IMR-90 (cell line): ENCODE data around the gene CHPF. TPM values are rescaled to one million over a fixed set of nuclear protein-coding genes. Genes with fewer than 3 reads are reported as not detected.

ENCODE experiments used
- ATAC-seq: fragments of 200-7000 bp; cut with Tn5 transposase; 2 replicates; pipeline ENCODE4 v1.9.1; 2020; ENCODE audit warnings: low read depth, mild to moderate bottlenecking, moderate library complexity
- BruUV-seq: library from RNA; stranded (reverse); fragments of 400-500 nt; replicated peaks from 2 replicates; lab custom pipeline; 2021; lab: Mats Ljungman, UMichigan
- CTCF ChIA-PET: fragments of 300-600 bp; formaldehyde crosslinking; extraction: SDS; loops from one replicate; lab custom pipeline; 2021; ENCODE audit warnings: antibody characterized with exemption; lab: Yijun Ruan, JAX
- POLR2A ChIA-PET: fragments of 300-600 bp; sonication (Branson Sonifier 250); formaldehyde crosslinking; loops from one replicate; lab custom pipeline; 2022; ENCODE audit warnings: antibody characterized with exemption; ENCODE audit not compliant: unreplicated experiment; lab: Charles Lee
- DNase-seq: peaks from one replicate; pipeline ENCODE4 v3.0.0; 2013
- H2AFZ ChIP-seq: replicated peaks from 2 replicates; pipeline ENCODE3; 2013; ENCODE audit warnings: low read length, mild to moderate bottlenecking; ENCODE audit not compliant: poor library complexity
- H2AK5ac ChIP-seq: 2 replicates; pipeline ENCODE4 v1.6.1; 2013; ENCODE audit warnings: low read depth, low read length, inconsistent platforms
- H2AK9ac ChIP-seq: replicated peaks from 2 replicates; pipeline ENCODE3; 2013; ENCODE audit warnings: mild to moderate bottlenecking, low read depth, low read length, moderate library complexity; ENCODE audit not compliant: poor library complexity
- H2BK120ac ChIP-seq: 2 replicates; pipeline ENCODE4 v1.6.1; 2013; ENCODE audit warnings: low read depth, low read length, inconsistent platforms
- H2BK15ac ChIP-seq: 3 replicates; pipeline ENCODE4 v1.6.1; 2013; ENCODE audit warnings: low read depth, low read length, inconsistent platforms
- H2BK20ac ChIP-seq: 2 replicates; pipeline ENCODE4 v1.6.1; 2013; ENCODE audit warnings: low read depth, mild to moderate bottlenecking, inconsistent platforms, low read length, moderate library complexity
- H2BK5ac ChIP-seq: 2 replicates; pipeline ENCODE4 v1.6.1; 2013; ENCODE audit warnings: mild to moderate bottlenecking, low read depth, low read length, inconsistent platforms; ENCODE audit not compliant: poor library complexity, severe bottlenecking
- H3K14ac ChIP-seq: replicated peaks from 2 replicates; pipeline ENCODE4 v1.6.1; 2013; ENCODE audit warnings: low read depth, low read length, inconsistent platforms
- H3K18ac ChIP-seq: 2 replicates; pipeline ENCODE4 v1.6.1; 2013; ENCODE audit warnings: low read depth, low read length, control low read depth
- H3K23ac ChIP-seq: 2 replicates; pipeline ENCODE4 v1.6.1; 2013; ENCODE audit warnings: low read depth, low read length, inconsistent platforms
- H3K27ac ChIP-seq: 2 replicates; pipeline ENCODE4 v1.5.1; 2013; ENCODE audit warnings: mild to moderate bottlenecking, control low read depth, low read length; ENCODE audit not compliant: insufficient read depth
- H3K27me3 ChIP-seq: 2 replicates; pipeline ENCODE4 v1.6.1; 2013; ENCODE audit warnings: low read length; ENCODE audit not compliant: control insufficient read depth, insufficient read depth
- H3K36me3 ChIP-seq: 2 replicates; pipeline ENCODE4 v1.6.1; 2013; ENCODE audit warnings: low read length, mixed read lengths; ENCODE audit not compliant: control insufficient read depth, insufficient read depth
- H3K4ac ChIP-seq: 2 replicates; pipeline ENCODE4 v1.6.1; 2013; ENCODE audit warnings: low read depth, low read length, inconsistent platforms
- H3K4me1 ChIP-seq: 2 replicates; pipeline ENCODE4 v1.6.1; 2013; ENCODE audit warnings: low read length, mixed read lengths; ENCODE audit not compliant: control insufficient read depth, insufficient read depth
- H3K4me2 ChIP-seq: 2 replicates; pipeline ENCODE4 v1.6.1; 2013; ENCODE audit warnings: low read depth, mild to moderate bottlenecking, control low read depth, low read length, moderate library complexity
- H3K4me3 ChIP-seq: 2 replicates; pipeline ENCODE4 v1.5.1; 2013; ENCODE audit warnings: low read depth, mild to moderate bottlenecking, control low read depth, low read length, moderate library complexity; ENCODE audit not compliant: insufficient read depth
- H3K56ac ChIP-seq: 2 replicates; pipeline ENCODE4 v1.6.1; 2013; ENCODE audit warnings: low read length, inconsistent platforms; ENCODE audit not compliant: insufficient read depth; ENCODE audit errors: extremely low read depth
- H3K79me1 ChIP-seq, 2 experiments: 2 replicates each; pipeline ENCODE4 v1.6.1; 2013; ENCODE audit warnings: low read length in 2 of 2, inconsistent platforms in 1 of 2, low read depth in 1 of 2
- H3K9ac ChIP-seq: 2 replicates; pipeline ENCODE4 v1.6.1; 2013; ENCODE audit warnings: low read depth, low read length, control low read depth
- H3K9me1 ChIP-seq: 2 replicates; pipeline ENCODE4 v1.6.1; 2013; ENCODE audit warnings: low read length, inconsistent platforms; ENCODE audit not compliant: insufficient read depth
- H3K9me3 ChIP-seq: 2 replicates; pipeline ENCODE4 v1.6.1; 2013; ENCODE audit warnings: low read length; ENCODE audit not compliant: control insufficient read depth, insufficient read depth
- H4K20me1 ChIP-seq: 2 replicates; pipeline ENCODE4 v1.6.1; 2013; ENCODE audit warnings: low read length, inconsistent platforms; ENCODE audit not compliant: insufficient read depth
- H4K5ac ChIP-seq: 2 replicates; pipeline ENCODE4 v1.6.1; 2013; ENCODE audit warnings: mild to moderate bottlenecking, low read depth, low read length, control low read depth
- H4K8ac ChIP-seq, 2 experiments: 2 replicates each; pipeline ENCODE4 v1.6.1; 2013; ENCODE audit warnings: low read depth in 2 of 2, low read length in 2 of 2, control low read depth in 1 of 2, inconsistent platforms in 1 of 2
- H4K91ac ChIP-seq: 2 replicates; pipeline ENCODE4 v1.6.1; 2013; ENCODE audit warnings: low read depth, low read length, inconsistent platforms; ENCODE audit not compliant: insufficient read depth
- BHLHE40 ChIP-seq: fragments of 150-350 bp; IDR thresholded peaks from 2 replicates; pipeline ENCODE4 v1.6.1; 2016; ENCODE audit warnings: mild to moderate bottlenecking, low read depth, low read length
- CTCF ChIP-seq: conservative IDR thresholded peaks from 2 replicates; pipeline ENCODE4 v1.5.1; 2012; ENCODE audit warnings: mild to moderate bottlenecking, low read depth, low read length, improper control_type of control experiment
- FOS ChIP-seq: fragments of 150-350 bp; IDR thresholded peaks from 2 replicates; pipeline ENCODE4 v1.6.1; 2016; ENCODE audit warnings: low read depth, low read length
- MAZ ChIP-seq: IDR thresholded peaks from 2 replicates; pipeline ENCODE4 v1.6.1; 2012; ENCODE audit warnings: low read depth, mild to moderate bottlenecking, low read length, improper control_type of control experiment, moderate library complexity, borderline replicate concordance
- MXI1 ChIP-seq: IDR thresholded peaks from 2 replicates; pipeline ENCODE4 v1.6.1; 2012; ENCODE audit warnings: low read depth, mild to moderate bottlenecking, low read length, moderate library complexity, borderline replicate concordance
- NFE2L2 ChIP-seq: fragments of 150-350 bp; IDR thresholded peaks from 2 replicates; pipeline ENCODE4 v1.6.1; 2016; ENCODE audit warnings: low read depth, mild to moderate bottlenecking, low read length
- POLR2A ChIP-seq: IDR thresholded peaks from 2 replicates; pipeline ENCODE4 v1.6.1; 2012; ENCODE audit warnings: mild to moderate bottlenecking, low read depth, low read length
- RAD21 ChIP-seq: IDR thresholded peaks from 2 replicates; pipeline ENCODE4 v1.6.1; 2012; ENCODE audit warnings: low read length, improper control_type of control experiment
- RCOR1 ChIP-seq: IDR thresholded peaks from 2 replicates; pipeline ENCODE4 v1.6.1; 2012; ENCODE audit warnings: mild to moderate bottlenecking, low read length, improper control_type of control experiment; ENCODE audit not compliant: insufficient replicate concordance
- SMC3 ChIP-seq: fragments of 150-350 bp; IDR thresholded peaks from 2 replicates; pipeline ENCODE4 v1.6.1; 2016; ENCODE audit warnings: low read depth, mild to moderate bottlenecking, antibody characterized with exemption, low read length, moderate library complexity
- WGBS, 2 experiments: methylation state at CpG; one replicate each; pipeline versions ENCODE4 v1.1.5 to v1.1.7; 2013; ENCODE audit warnings: missing lambda C conversion rate in 2 of 2; ENCODE audit not compliant: insufficient read length in 1 of 2; ENCODE audit errors: extremely low coverage in 2 of 2; 5-methylcytosine and 5-hydroxymethylcytosine counted together
- dilution Hi-C: fragments of 300-500 bp; cut with HindIII; formaldehyde crosslinking; loops from one replicate; pipeline ENCODE4 v1.14.3; 2018; ENCODE audit warnings: low sequenced_read_pairs; ENCODE audit not compliant: unreplicated experiment
- in situ Hi-C: fragments of 300-500 bp; cut with MboI; formaldehyde crosslinking; loops from 3 replicates; pipeline ENCODE4 v1.14.3; 2019; ENCODE audit warnings: low sequenced_read_pairs, inconsistent platforms, mixed read lengths
- intact Hi-C: fragments of 100-400 bp; cut with micrococcal nuclease; formaldehyde crosslinking; loops from 2 replicates; pipeline ENCODE4 v1.10.0; 2022
- polyA plus RNA-seq, 3 experiments: library from polyadenylated mRNA; depleted of rRNA; stranded (reverse); fragments of >200 nt; gene quantifications; 2 replicates each; pipeline ENCODE4 v1.2.3, GENCODE V29; 2012; ENCODE audit warnings: low replicate concordance in 1 of 3
- total RNA-seq: library from RNA; depleted of rRNA; stranded (reverse); fragments of >200 nt; gene quantifications from 2 replicates; pipeline ENCODE4 v1.2.3, GENCODE V29; 2012
- TF ChIP-seq, protein P1 (sequence below): fragments of 150-350 bp; IDR thresholded peaks from 2 replicates; pipeline ENCODE4 v1.6.1; 2016; ENCODE audit warnings: low read depth, mild to moderate bottlenecking, low read length, moderate library complexity, borderline replicate concordance

The CHPF gene
- total and polyA plus RNA-seq, 2 of the 4 experiments (the other 2 are of a cell fraction) = 24.0 to 115 TPM

DNA sequence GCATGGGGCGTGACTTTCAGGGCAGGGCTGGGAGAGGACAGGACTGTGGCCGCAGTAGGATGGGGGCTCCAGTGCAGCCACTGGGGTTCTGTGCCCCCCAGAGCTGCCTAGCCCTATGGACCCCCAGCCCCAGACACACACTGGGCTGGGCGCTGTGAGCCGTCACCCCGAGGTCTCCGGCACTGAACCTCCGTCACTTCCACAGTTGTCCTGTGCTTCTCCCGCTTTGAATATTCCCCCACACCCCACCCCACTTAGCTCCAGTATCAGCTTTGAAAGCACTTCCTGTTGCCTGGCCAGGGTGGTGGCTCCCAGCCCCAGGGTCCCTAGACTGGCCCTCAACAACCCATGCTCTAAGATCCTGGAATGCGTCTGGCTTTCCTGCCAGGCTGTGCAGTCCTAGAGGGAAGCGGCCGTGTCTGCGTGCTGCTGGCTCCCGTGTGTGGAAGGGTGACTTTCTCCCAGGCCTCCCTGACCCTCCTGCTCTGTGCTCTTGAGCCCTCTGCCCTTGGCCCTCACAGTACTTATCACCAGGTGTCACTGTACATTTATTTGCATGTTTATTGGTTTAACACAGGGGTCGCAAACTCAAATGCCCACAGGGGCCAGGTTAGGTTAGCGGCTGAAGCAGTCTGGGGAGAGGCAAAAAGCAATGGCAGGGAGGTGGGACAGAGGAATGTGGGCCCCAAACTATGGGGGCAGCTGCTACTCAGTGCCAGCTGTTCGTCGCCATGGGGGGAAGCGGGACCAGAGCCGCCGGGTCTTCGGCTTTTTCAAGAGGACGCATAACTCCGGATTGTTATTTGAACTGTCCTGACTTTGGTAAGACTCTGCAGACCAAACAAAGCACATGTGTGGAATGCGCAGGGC lies 17.8 kb upstream of the CHPF start (continued):
- TF ChIP-seq MXI1 (no peak), SMC3 (no peak)

DNA sequence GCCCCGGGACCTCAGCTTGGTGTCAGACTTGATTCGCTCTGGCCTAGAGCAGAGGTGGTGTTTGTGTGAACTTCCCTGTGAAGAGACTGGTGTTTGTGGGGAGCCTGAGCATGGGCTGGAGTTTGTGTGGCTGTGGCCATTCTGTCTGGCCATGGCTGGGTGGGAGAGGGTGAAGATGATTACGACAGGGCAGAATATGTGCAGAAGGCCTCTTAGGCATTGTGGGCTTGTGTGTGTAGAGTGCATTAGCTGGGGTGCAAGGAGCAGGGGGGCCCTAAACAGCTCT lies 17.2 kb upstream of the CHPF start:
- Histone ChIP-seq H3K4me2 (no peak overlapping the region), H3K9ac (no peak overlapping the region), H3K27me3 (no peaks in the 10 kb centered on the region), H3K9me1 (no peaks in the 10 kb centered on the region; the same call in 1 of the 2 replicates), H2AK9ac (no peak overlapping the region), H2BK20ac (no peak overlapping the region), H3K18ac (no peak overlapping the region), H3K23ac (no peak overlapping the region), H4K8ac (no peak overlapping the region), H2AFZ (no peak overlapping the region), H3K36me3 (peaks cover 11% of the 10 kb centered on the region), H3K27ac (no peak overlapping the region), H2BK120ac (no peak overlapping the region), H3K4ac (no peak overlapping the region), H3K4me1 (peaks cover 2% of the 10 kb centered on the region; the same call in 1 of the 2 replicates), H4K20me1 (peaks cover 3% of the 10 kb centered on the region; the same call in 1 of the 2 replicates), H3K9me3 (no peaks in the 10 kb centered on the region), H3K56ac (no peak overlapping the region), H3K79me1 (no peaks in the 10 kb centered on the region), H3K14ac (no peak overlapping the region), H3K4me3 (no peak overlapping the region), H4K91ac (no peak overlapping the region), H2AK5ac (no peak overlapping the region), H2BK15ac (no peak overlapping the region), H2BK5ac (no peak overlapping the region), H4K5ac (no peak overlapping the region)
- in situ Hi-C loops = no loop called here
- CTCF ChIA-PET = interaction anchor here (1.1 to 2.0 kb wide), 4 partner anchors 12 to 82 kb away, joined by 3 to 10 read pairs (median 8); partner anchors contain the start of genes CHPF, STK11IP and TMEM198
- peak; percentile 4; the same call in 1 of the 2 replicates for ATAC-seq
- intact Hi-C loops = no loop called here
- no TSS peak for BruUV-seq
- TF ChIP-seq BHLHE40 (no peak), RCOR1 (no peak), RAD21 (no peak), MAZ (no peak), CTCF (no peak), POLR2A (no peak), FOS (no peak), NFE2L2 (no peak), SMC3 (no peak)
- TF ChIP-seq, protein P1, sequence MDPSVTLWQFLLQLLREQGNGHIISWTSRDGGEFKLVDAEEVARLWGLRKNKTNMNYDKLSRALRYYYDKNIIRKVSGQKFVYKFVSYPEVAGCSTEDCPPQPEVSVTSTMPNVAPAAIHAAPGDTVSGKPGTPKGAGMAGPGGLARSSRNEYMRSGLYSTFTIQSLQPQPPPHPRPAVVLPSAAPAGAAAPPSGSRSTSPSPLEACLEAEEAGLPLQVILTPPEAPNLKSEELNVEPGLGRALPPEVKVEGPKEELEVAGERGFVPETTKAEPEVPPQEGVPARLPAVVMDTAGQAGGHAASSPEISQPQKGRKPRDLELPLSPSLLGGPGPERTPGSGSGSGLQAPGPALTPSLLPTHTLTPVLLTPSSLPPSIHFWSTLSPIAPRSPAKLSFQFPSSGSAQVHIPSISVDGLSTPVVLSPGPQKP = no peak
- 65% methylated on average over 2 of the region's 3 CpGs; no CpG with 5 or more reads in 1 of the 2 experiments for WGBS, 2 experiments
- dilution Hi-C loops = no loop called here
- no peak for DNase-seq
- POLR2A ChIA-PET = no interaction called here
